ENCODE results near the gene CAMSAP1.
"Not testable (repeated sequence)": the region's sequence is repeated elsewhere in the genome, so short reads cannot be mapped to it uniquely, and the experiment has no call there.

CAMSAP1 gene

GRCh38 chr9:135896205-135896604, 11.1 kb downstream of the CAMSAP1 start:
- in situ Hi-C loops (cut with MboI; ENCODE audit: low pct_unique_long_range_greater_than_20kb, low sequenced_read_pairs, unreplicated experiment), result no loop called here
- no peak for TF ChIP-seq CTCF (IDR thresholded peaks at IDR 0.05; ENCODE audit: extremely low read depth, insufficient read depth, missing control alignments)
- no peak for DNase-seq (ENCODE audit: low spot score)

GRCh38 chr9:135895202-135895848, 12.0 kb downstream of the CAMSAP1 start:
- in situ Hi-C loops (cut with MboI; ENCODE audit: low pct_unique_long_range_greater_than_20kb, low sequenced_read_pairs, unreplicated experiment), result no loop called here
- TF ChIP-seq CTCF (IDR thresholded peaks at IDR 0.05; ENCODE audit: extremely low read depth, insufficient read depth, missing control alignments), result no peak
- DNase-seq (ENCODE audit: low spot score), result no peak

- DNase-seq (ENCODE audit: low spot score), result no peak
- in situ Hi-C loops (cut with MboI; ENCODE audit: low pct_unique_long_range_greater_than_20kb, low sequenced_read_pairs, unreplicated experiment), result no loop called here
- no peak for TF ChIP-seq CTCF (IDR thresholded peaks at IDR 0.05; ENCODE audit: extremely low read depth, insufficient read depth, missing control alignments)
Measured at GRCh38 chr9:135893104-135893503, 14.2 kb downstream of the CAMSAP1 start.

GRCh38 chr9:135892327-135892726, 15.0 kb downstream of the CAMSAP1 start:
- in situ Hi-C loops (cut with MboI; ENCODE audit: low pct_unique_long_range_greater_than_20kb, low sequenced_read_pairs, unreplicated experiment); DNase-seq (ENCODE audit: low spot score): not testable (repeated sequence)

GRCh38 chr9:135891027-135891631, 16.2 kb downstream of the CAMSAP1 start:
- no peak for DNase-seq (ENCODE audit: low spot score)
- TF ChIP-seq CTCF (IDR thresholded peaks at IDR 0.05; ENCODE audit: extremely low read depth, insufficient read depth, missing control alignments), result no peak
- in situ Hi-C loops (cut with MboI; ENCODE audit: low pct_unique_long_range_greater_than_20kb, low sequenced_read_pairs, unreplicated experiment), result no loop called here

- no peak for TF ChIP-seq CTCF (IDR thresholded peaks at IDR 0.05; ENCODE audit: extremely low read depth, insufficient read depth, missing control alignments)
- in situ Hi-C loops (cut with MboI; ENCODE audit: low pct_unique_long_range_greater_than_20kb, low sequenced_read_pairs, unreplicated experiment), result no loop called here
- DNase-seq (ENCODE audit: low spot score), result no peak
Measured at GRCh38 chr9:135890190-135891026, 16.9 kb downstream of the CAMSAP1 start.

Data from GM13977 (cell line).